Raji (cell line): ENCODE measurements around the gene C3orf33.

Experiments used
- POLR2A ChIP-seq: IDR thresholded peaks from 2 replicates; pipeline ENCODE4 v1.6.1; 2011; ENCODE audit warnings: low read depth, low read length, control low read depth; ENCODE audit not compliant: insufficient read depth

C3orf33 gene

DNA sequence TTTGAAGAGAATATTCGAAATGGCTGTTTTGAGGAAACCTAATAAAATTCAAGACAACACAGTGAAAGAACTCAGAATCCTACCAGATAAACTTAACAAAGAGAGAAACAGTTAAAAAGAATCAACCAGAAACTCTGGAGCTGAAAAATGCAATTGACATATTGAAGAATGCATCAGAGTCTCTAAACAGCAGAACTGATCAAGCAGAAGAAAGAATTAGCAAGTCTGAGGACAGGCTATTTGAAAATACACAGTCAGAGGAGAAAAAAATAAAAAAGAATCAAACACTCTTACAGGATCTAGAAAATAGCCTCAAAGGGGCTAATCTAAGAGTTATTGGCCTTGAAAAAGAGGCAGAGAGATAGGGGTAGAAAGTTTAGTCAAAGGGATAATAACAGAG, 13.5 kb downstream of the C3orf33 start:
- no peak for TF ChIP-seq POLR2A

DNA sequence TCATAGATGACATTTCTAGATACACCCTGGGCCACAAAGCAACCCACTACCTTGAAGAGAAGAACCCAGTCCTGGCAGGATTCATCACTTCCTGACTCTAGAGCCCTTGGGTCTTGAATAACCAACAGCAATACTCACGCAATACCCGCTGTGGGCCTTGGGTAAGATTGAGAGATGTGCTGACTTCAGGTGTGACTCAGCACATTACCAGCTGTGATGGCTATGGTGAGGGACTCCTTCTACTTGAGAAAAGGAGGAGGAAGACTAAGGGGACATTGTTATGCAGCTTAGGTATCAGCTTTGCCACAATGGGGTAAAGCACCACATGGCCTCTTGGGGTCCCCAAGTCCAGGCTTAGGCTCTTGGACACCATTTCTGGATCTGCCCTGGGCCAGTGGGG, 14.9 kb downstream of the C3orf33 start:
- TF ChIP-seq POLR2A, result no peak

DNA sequence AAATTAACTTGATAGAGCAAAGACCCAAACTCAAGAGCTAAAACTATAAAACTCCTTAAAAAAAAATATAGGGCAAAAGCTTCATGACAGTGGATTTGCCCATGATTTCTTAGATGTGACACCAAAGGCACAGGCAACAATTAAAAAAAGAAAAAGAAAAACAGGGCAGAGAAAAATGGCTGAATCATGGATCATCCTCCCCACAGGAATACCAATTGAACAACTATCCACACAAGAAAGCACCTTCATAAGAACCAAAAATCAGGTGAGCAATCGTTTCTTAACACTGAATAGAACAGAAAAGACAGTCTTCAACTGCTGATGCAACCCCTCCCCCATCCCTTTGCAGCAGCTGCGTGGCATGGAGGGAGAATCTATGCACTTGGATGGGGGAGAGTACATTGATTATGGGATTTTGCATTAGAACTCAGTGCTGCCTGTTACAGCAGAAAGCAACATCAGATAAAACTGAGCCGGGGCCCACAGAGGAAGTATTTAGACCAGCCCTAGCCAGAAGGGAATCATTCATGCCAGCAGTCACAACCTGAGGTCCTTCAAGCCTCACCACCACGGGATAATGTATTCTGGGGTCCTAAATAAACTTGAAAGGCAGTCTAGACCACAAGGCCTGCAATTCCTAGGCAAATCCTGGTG, 15.7 kb downstream of the C3orf33 start:
- TF ChIP-seq POLR2A, result no peak

DNA sequence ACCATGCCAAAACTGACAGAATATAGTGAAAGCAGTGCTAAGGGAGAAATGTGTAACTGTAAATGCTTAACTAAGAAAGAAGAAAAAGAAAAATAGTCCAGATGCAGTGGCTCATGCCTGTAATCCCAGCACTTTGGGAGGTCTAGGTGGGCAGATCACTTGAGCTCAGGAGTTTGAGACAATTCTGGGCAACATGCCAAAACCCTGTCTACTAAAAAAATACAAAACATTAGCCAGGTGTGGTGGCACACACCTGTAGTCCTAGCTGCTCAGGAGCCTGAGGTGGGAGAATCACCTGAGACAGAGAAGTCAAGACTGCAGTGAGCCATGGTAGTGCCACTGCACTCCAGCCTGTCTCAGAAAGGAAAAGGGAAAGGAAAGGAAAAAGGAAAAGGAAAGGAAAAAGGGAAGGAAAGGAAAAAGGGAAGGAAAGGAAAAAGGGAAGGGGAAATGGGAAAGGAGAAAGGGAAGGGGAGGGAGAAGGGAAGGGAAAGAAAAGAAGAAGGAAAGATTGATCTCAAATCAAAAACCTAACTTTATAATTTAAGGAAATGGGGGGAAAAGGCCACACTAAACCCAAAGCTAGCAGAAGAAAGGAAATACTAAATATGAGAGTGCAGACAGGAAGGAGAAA, 20.3 kb downstream of the C3orf33 start:
- TF ChIP-seq POLR2A, result no peak

DNA sequence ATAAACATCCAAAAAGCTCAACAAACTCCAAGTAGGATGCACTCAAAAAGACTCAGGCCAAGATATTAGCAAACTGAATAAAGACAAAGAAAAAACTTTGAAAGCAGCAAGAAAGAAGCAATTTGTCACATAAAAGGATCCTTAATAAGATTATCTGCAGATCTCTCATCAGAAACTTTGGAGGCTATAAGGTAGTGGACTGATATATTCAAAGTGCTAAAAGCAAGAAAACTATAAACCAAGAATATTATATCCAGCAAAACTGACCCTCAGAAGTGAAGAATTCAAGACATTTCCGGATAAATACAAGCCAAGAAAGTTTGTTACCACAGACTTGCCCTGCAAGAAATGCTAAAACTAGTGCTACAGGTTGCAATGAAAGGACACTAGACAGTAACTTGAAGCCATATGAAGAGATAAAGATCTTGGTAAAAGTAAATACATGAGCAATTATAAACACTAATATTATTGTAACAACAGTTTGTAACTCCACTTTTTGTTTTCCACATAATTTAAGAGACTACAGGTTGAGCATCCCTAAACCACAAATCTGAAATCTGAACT, 23.6 kb downstream of the C3orf33 start:
- TF ChIP-seq POLR2A, result no peak

DNA sequence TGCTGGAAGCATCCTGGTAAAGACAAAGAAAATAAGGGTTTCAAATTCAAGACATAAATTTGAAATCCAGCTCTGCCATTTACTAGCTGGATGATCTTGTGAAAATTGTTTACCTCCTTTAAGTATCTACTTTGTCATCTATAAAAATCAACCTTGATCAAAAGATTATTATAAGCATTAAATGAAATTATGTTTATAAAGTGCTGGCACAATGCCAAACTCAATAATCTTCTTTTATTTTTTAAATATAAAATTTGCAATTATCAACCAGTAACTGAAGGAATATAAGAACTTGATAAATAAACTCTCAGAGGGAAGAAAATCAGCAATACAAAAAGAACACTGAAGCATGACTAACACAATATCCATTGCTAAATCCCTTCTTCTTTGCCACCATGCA, 25.8 kb downstream of the C3orf33 start:
- no peak for TF ChIP-seq POLR2A

DNA sequence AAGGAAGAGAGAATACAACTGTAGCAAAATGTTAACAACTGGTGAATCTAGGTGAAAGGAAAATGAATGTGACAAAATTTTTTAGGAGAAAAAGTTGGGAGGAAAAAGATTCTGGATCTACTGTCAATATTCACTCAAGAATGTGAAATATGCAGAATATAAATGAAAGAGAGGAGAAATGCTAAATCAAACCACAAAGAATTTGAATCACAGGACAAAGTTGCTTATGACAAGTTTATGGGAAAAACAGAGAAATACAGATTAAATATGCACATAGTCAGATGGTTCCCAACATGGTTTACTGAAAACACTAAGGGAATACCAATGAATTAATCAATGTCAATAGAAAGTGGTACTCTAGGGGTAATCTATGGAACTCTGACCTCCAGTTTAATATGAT, 27.6 kb downstream of the C3orf33 start:
- TF ChIP-seq POLR2A, result no peak

DNA sequence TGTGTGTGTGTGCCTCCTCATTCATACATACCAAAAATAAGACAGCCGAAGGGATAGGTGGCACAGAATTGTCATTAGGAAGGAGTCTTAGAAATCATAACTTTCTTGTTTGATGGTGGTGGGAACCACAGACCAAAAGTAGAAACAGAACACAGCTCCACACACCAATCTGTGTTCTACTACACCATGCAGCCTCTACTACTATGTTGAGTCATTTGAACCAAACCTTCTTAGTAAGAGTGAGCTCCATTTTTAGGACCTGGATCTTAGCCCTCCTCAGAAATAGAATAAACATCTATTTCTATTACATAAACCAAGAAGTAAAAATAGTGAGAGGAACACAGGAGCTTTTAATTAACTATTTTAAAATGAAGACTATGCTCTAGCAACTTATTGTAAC, 33.3 kb downstream of the C3orf33 start:
- no peak for TF ChIP-seq POLR2A

DNA sequence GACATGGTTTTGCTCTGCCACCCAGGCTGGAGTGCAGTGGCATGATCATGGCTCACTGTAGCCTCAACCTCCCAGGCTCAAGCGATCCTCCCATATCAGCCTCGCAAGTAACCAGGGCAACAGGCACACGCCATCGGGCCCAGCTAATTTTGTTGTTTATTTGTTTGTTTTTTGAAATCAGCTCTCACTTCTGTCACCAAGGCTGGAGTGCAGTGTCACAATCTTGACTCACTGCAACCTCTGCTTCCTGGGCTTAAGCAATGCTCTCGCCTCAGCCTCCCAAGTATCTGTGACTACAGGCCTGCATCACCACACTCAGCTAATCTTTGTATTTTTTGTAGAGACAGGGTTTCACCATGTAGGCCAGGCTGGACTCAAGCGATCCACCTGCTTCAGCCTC, 35.0 kb downstream of the C3orf33 start:
- no peak for TF ChIP-seq POLR2A

DNA sequence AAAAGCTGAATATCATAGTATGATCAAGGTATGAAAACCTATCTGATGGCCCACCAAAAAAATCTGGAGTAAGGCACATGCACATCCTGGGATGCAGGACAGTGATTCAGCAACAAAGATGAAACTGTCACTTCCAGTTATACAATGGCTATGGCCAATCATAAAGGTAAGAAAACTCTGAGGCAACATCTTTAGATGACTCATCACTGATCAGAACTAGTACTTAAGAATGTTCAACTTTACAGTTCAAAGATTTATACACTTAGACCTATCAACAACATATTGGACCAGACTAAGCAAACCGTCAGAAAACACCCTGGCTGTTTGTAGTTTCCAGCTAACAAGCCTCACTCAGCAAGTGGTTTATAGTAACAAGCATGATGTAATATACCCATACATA, 39.9 kb downstream of the C3orf33 start:
- no peak for TF ChIP-seq POLR2A

DNA sequence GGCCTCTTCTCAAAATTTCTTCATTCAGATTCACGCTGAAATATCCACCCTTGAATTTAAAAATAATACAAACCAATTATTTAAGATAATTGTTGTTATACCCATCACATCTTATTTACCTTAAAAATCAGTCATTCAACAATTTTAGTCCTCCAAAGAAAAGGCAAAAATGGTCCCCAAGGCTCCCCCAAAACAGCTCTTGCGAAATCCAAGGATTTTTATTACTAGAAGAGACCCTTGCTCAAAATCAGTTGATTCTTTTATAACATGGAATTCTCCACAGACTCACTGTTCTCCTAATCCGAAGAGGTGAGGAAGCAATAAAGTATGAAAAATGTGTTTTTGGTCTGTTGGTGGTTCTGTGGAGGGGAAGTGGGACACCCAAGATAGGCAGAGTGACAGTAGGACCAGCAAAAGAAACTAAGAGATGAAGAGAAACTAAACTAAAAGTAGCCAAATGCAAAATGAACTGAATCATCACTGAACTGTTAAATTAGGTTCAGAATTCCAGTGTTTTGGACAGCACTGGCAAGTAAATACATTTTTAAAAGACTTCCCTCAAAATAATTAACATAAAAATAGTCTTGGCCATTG, 42.1 kb downstream of the C3orf33 start:
- no peak for TF ChIP-seq POLR2A

DNA sequence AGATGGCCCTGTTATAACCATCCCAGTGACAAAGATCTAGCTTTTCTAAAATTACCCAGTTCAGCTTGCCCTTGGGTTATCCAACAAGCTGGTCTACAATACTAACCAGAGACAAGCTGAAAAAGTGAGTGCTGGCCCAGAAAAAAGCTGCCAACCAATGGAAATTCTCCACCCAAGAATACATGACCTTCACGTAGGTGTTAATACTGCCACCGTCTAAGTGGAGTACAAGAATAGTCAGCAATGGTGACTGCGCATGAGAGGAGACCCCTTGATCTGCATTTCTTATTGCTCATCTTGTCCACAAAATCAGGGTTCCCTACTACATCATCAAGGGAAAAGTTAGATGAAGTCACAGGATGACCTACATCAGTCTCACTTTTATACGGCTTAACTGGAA, 45.4 kb downstream of the C3orf33 start:
- no peak for TF ChIP-seq POLR2A

DNA sequence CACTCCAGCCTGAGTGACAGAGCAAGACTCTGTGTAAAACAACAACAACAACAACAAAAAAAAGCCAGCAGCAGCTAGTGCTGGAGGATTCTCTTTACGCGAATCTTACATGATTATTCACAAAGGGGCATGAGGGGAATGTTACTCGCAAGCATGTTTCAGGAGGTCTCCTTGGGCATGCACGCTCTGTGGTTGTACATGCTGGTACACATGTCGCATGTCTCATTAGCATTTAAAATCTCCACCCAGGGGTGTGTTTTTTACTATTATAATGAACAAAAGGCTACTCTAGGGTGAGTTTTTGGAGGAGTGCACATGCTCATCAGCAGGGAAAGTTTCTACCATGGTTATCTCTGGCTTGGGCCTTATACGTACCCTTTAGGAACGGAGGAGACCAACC, 48.5 kb downstream of the C3orf33 start:
- TF ChIP-seq POLR2A, result no peak

DNA sequence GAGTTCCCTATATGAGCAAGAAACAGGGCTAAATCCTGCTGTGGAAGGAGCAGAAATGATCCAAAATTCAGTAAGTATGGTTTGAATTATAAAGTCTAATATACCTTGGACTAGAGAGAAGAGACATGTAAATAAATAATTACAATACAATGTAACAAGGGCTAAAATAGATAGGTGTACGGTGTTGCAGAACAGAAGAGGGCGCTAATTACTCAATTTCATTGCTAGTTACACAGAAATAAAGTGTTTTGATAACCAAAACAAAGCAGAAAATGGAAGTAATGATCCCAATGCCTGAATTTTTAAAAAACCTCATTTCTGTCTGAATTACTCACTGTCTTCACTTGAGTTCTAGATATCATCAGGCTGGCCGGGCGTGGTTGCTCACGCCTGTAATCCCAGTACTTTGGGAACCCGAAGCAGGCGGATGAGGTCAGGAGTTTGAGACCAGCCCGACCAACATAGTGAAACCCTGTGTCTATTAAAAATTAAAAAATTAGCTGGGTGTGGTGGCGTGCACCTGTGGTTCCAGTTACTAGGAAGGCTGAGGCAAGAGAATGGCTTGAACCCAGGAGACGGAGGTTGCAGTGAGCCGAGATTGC, 52.9 kb downstream of the C3orf33 start:
- no peak for TF ChIP-seq POLR2A

DNA sequence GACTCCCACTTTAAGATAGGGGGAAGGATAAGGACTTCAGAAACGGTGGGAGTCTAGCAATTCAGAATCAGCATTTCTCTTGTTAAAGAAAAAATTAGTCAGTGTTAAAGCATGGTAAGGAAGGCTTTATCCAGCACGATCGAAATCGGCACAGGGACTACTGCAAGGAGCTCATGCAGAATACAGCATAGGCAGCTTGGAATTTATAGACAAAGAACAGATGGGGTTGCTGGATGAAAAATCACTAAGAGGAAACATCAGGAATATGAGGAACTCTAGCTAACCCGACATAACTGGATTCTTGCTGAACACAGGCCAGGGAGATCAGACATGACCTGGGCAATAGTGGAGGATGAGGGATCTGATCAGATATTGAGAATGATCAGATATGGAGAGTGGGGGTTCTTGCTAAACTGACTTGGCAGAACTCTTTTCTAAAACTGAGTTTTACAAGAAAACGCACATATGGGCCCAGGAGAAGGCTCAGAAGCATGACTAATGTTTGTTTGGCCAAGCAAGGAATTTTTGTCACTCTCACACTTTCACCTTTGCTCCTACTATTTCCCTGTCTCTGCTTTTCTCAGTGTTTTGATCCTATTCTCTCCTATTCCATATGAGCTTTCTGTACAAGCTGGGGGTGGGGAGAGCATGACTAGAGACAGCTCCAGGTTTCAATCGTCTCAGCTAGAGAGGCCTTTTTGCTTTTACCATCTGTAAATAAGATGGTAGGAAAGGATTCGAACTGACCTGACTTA, 57.3 kb downstream of the C3orf33 start:
- no peak for TF ChIP-seq POLR2A
